PC-3 (cell line): ENCODE data around the gene NLRP13. TPM values are rescaled to one million over a fixed set of nuclear protein-coding genes. Genes with fewer than 3 reads are reported as not detected.
A peak's percentile ranks its signal among the peaks of the same experiment; 100 is the strongest.
"Not testable (repeated sequence)": the region's sequence is repeated elsewhere in the genome, so short reads cannot be mapped to it uniquely, and the experiment has no call there.

Experiments used
- ATAC-seq: fragments of 200-7000 bp; cut with Tn5 transposase; 2 replicates; pipeline ENCODE4 v1.9.1; 2020; ENCODE audit warnings: mild to moderate bottlenecking, moderate library complexity
- BruUV-seq: library from RNA; stranded (reverse); fragments of 400-500 nt; replicated peaks from 2 replicates; lab custom pipeline; 2021; lab: Mats Ljungman, UMichigan
- CTCF ChIA-PET: fragments of 300-600 bp; sonication (Branson Sonifier 250); formaldehyde crosslinking; loops from one replicate; lab custom pipeline; 2022; ENCODE audit warnings: antibody characterized with exemption; lab: Charles Lee
- POLR2A ChIA-PET: fragments of 300-600 bp; sonication (Branson Sonifier 250); formaldehyde crosslinking; loops from one replicate; lab custom pipeline; 2022; ENCODE audit warnings: antibody characterized with exemption; ENCODE audit not compliant: unreplicated experiment; lab: Charles Lee
- DNase-seq: peaks from one replicate; pipeline ENCODE4 v3.0.0-alpha.2; 2015
- H2AFZ ChIP-seq: fragments of 300-600 bp; sonication (generic); 2 replicates; pipeline ENCODE4 v1.6.0; 2016; ENCODE audit warnings: antibody characterized with exemption, low read length
- H3F3A ChIP-seq: fragments of 300-600 bp; sonication (generic); one replicate; pipeline ENCODE4 v1.6.0; 2017; ENCODE audit warnings: antibody characterized with exemption, low read length, control low read depth, mild to moderate bottlenecking; ENCODE audit not compliant: unreplicated experiment
- H3K27ac ChIP-seq: fragments of 300-600 bp; sonication (generic); 2 replicates; pipeline ENCODE4 v1.5.1; 2016; ENCODE audit warnings: mild to moderate bottlenecking, low read length
- H3K27me3 ChIP-seq: fragments of 300-600 bp; sonication (generic); 2 replicates; pipeline ENCODE4 v1.6.1; 2016; ENCODE audit warnings: low read length, mixed read lengths
- H3K36me3 ChIP-seq: fragments of 300-600 bp; sonication (generic); 2 replicates; pipeline ENCODE4 v1.6.1; 2016; ENCODE audit warnings: low read depth, mixed run types, low read length, mixed read lengths
- H3K4me1 ChIP-seq: fragments of 300-600 bp; sonication (generic); 2 replicates; pipeline ENCODE4 v1.5.1; 2016; ENCODE audit warnings: low read length; ENCODE audit not compliant: insufficient read depth
- H3K4me2 ChIP-seq: fragments of 300-600 bp; sonication (generic); 2 replicates; pipeline ENCODE4 v1.6.0; 2016; ENCODE audit warnings: low read length
- H3K4me3 ChIP-seq: fragments of 300-600 bp; sonication (generic); 2 replicates; pipeline ENCODE4 v1.5.1; 2016; ENCODE audit warnings: mild to moderate bottlenecking, low read length, mixed read lengths
- H3K79me2 ChIP-seq: fragments of 300-600 bp; sonication (generic); 2 replicates; pipeline ENCODE4 v1.6.1; 2017; ENCODE audit warnings: low read length, mixed read lengths
- H3K9ac ChIP-seq: fragments of 300-600 bp; sonication (generic); 2 replicates; pipeline ENCODE4 v1.6.0; 2016; ENCODE audit warnings: mild to moderate bottlenecking, low read length
- H3K9me2 ChIP-seq: fragments of 300-600 bp; sonication (generic); replicated peaks from 2 replicates; pipeline ENCODE4 v1.6.1; 2016; ENCODE audit warnings: mixed run types, low read length, mixed read lengths
- H3K9me3 ChIP-seq: fragments of 300-600 bp; sonication (generic); 2 replicates; pipeline ENCODE4 v1.6.1; 2016; ENCODE audit warnings: low read length, mixed read lengths
- H4K20me1 ChIP-seq: fragments of 300-600 bp; sonication (generic); 2 replicates; pipeline ENCODE4 v1.6.1; 2016; ENCODE audit warnings: low read length, mixed read lengths
- CTCF ChIP-seq: fragments of 300-600 bp; sonication (generic); conservative IDR thresholded peaks from 2 replicates; pipeline ENCODE4 v1.5.1; 2017; ENCODE audit warnings: antibody characterized with exemption, low read depth, mild to moderate bottlenecking, low read length
- EZH2 ChIP-seq: fragments of 300-600 bp; sonication (generic); IDR thresholded peaks from one replicate; pipeline ENCODE4 v1.6.1; 2017; ENCODE audit warnings: antibody characterized with exemption, mild to moderate bottlenecking, low read length; ENCODE audit not compliant: unreplicated experiment
- EZH2phosphoT487 ChIP-seq: fragments of 300-600 bp; sonication (generic); IDR thresholded peaks from 2 replicates; pipeline ENCODE4 v1.6.1; 2018; ENCODE audit warnings: mild to moderate bottlenecking, antibody characterized with exemption, low read length, borderline replicate concordance
- intact Hi-C: fragments of 100-400 bp; cut with micrococcal nuclease; formaldehyde crosslinking; loops from 2 replicates; pipeline ENCODE4 v1.9.0; 2023
- total RNA-seq: library from RNA; depleted of rRNA; stranded (reverse); fragments of >200 nt; gene quantifications from 2 replicates; pipeline ENCODE4 v1.2.3, GENCODE V29; 2014

The NLRP13 gene
- total RNA-seq, 1 experiment from 2014 or later: not detected

- no peak overlapping the region for H2AFZ ChIP-seq
- H3K36me3 ChIP-seq: no peaks in the 10 kb centered on the region
- peaks cover 8% of the 10 kb centered on the region; the same call in 1 of the 2 replicates for H3K27me3 ChIP-seq
- H4K20me1 ChIP-seq: no peaks in the 10 kb centered on the region
- BruUV-seq: no TSS peak
- ATAC-seq (peak; percentile 39), DNase-seq (peak; percentile 60)
- intact Hi-C loops: no loop called here
- no peak overlapping the region for H3K4me3 ChIP-seq
- CTCF ChIA-PET: no interaction called here
- no peaks in the 10 kb centered on the region for H3K9me3 ChIP-seq
- H3K9ac ChIP-seq: no peak overlapping the region
- peaks cover 28% of the 10 kb centered on the region for H3K4me1 ChIP-seq
- H3K4me2 ChIP-seq: peak overlapping the region; percentile 34; the same call in 1 of the 2 replicates
- no peak overlapping the region for H3K27ac ChIP-seq
- no peaks in the 10 kb centered on the region for H3F3A ChIP-seq
- no peaks in the 10 kb centered on the region for H3K9me2 ChIP-seq
- TF ChIP-seq EZH2phosphoT487 (no peak), EZH2 (no peak), CTCF (no peak)
- POLR2A ChIA-PET: no interaction called here
- no peaks in the 10 kb centered on the region for H3K79me2 ChIP-seq
These were observed 24.3 kb upstream of the NLRP13 start for GRCh38 chr19:55956431-55956830.

DNA sequence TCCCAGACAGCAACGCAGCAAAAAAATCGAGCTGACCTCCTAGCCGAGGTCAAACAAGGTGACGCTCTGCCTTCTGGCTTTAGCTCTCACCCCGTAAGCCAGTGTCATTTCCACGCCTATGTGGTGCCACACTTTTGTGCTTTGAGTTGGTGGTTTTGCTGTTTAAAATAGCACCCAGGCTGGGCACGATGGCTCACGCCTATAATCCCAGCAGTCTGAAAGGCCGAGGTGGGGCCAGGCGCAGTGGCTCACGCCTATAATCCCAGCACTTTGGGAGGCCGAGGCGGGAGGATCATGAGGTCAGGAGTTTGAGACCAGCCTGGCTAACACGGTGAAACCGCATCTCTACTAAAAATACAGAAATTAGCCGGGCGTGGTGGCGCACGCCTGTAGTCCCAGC lies 18.4 kb upstream of the NLRP13 start:
- H3K4me1 ChIP-seq, intact Hi-C loops, CTCF ChIA-PET, H4K20me1 ChIP-seq, H3K79me2 ChIP-seq, H2AFZ ChIP-seq, H3K9me3 ChIP-seq, H3K27ac ChIP-seq, ATAC-seq, H3K4me3 ChIP-seq, H3K9me2 ChIP-seq, H3K9ac ChIP-seq, H3K36me3 ChIP-seq, H3K4me2 ChIP-seq, H3F3A ChIP-seq, POLR2A ChIA-PET, DNase-seq, BruUV-seq: not testable (repeated sequence)
- peaks cover 33% of the 10 kb centered on the region for H3K27me3 ChIP-seq

GRCh38 chr19:55947532-55947931 lies 15.4 kb upstream of the NLRP13 start, which contains the start of gene NLRP8:
Gene NLRP8 (plus strand): TSS chr19:55947832.
- POLR2A ChIA-PET: no interaction called here
- no peaks in the 10 kb centered on the region for H3K9me2 ChIP-seq
- H3K27me3 ChIP-seq: peaks cover 32% of the 10 kb centered on the region
- no peaks in the 10 kb centered on the region for H3K9me3 ChIP-seq
- no peak for TF ChIP-seq CTCF
- no peak for TF ChIP-seq EZH2phosphoT487
- no peak for TF ChIP-seq EZH2
- H3F3A ChIP-seq: no peaks in the 10 kb centered on the region
- H3K4me3 ChIP-seq: no peak within 1 kb of the TSS
- H3K79me2 ChIP-seq: no peaks in the 10 kb centered on the region
- no peaks in the 10 kb centered on the region for H4K20me1 ChIP-seq
- H3K27ac ChIP-seq: no peak within 1 kb of the TSS
- H3K4me2 ChIP-seq: no peak within 1 kb of the TSS
- intact Hi-C loops: no loop called here
- CTCF ChIA-PET: no interaction called here
- no peak within 1 kb of the TSS for H3K9ac ChIP-seq
- no peak for DNase-seq
- H2AFZ ChIP-seq: no peak within 1 kb of the TSS
- BruUV-seq: no TSS peak
- no peak for ATAC-seq
- no peaks in the 10 kb centered on the region for H3K36me3 ChIP-seq
- no peaks in the 10 kb centered on the region for H3K4me1 ChIP-seq
